ENCODE measurements around the gene SNRK. TPM values are rescaled to one million over a fixed set of nuclear protein-coding genes. Genes with fewer than 3 reads are reported as not detected.

The SNRK gene
- total RNA-seq, 1 donor from 2014 or later: 23.6 TPM

DNA sequence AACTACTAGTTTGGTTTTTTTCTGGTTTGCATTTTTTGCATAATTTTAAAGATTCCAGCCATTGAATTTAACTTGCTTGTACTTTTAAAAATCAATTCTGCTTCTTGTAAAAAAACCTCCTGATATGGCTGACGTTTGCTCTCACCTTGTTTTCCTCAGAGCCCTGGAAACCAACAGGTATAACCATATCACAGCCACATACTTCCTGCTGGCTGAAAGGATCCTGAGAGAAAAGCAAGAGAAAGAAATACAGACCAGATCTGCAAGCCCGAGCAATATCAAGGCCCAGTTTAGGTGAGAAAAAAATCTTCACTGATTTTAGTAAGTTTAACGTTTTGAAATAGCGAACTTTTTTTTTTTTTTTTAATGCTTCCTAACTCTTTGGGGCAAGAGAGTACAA, 56.8 kb downstream of the SNRK start:
- Mint-ChIP-seq H3K27ac (no peak overlapping the region), H3K36me3 (peaks cover 50% of the 10 kb centered on the region), H3K4me3 (no peak overlapping the region), H3K27me3 (no peaks in the 10 kb centered on the region), H3K9me3 (peaks cover 10% of the 10 kb centered on the region), H3K4me1 (ENCODE audit: unreplicated experiment) (peaks cover 6% of the 10 kb centered on the region)
- no peak for DNase-seq (ENCODE audit: extremely low spot score, unreplicated experiment)
- TF ChIP-seq, protein P1, sequence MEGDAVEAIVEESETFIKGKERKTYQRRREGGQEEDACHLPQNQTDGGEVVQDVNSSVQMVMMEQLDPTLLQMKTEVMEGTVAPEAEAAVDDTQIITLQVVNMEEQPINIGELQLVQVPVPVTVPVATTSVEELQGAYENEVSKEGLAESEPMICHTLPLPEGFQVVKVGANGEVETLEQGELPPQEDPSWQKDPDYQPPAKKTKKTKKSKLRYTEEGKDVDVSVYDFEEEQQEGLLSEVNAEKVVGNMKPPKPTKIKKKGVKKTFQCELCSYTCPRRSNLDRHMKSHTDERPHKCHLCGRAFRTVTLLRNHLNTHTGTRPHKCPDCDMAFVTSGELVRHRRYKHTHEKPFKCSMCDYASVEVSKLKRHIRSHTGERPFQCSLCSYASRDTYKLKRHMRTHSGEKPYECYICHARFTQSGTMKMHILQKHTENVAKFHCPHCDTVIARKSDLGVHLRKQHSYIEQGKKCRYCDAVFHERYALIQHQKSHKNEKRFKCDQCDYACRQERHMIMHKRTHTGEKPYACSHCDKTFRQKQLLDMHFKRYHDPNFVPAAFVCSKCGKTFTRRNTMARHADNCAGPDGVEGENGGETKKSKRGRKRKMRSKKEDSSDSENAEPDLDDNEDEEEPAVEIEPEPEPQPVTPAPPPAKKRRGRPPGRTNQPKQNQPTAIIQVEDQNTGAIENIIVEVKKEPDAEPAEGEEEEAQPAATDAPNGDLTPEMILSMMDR (conservative IDR thresholded peaks at IDR 0.05): no peak

DNA sequence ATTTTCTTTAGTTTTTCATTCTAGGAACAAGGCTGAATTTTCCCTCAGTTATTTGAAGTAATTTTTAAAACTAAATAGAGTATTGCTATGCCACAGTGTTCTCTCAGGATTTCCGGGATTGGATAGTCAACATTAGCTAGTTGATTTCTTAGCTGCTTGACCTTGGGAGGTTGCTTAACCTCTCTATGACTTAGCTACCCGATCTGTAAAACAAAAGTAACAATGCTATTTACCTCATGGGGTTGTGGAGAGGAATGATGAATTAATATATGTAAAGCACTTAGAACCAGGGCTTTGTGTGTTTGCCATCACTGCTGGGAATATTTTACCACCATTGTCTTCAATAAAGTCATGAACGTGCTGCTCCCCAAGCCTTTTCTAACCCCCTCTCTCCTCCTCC, 57.5 kb downstream of the SNRK start:
- peaks cover 6% of the 10 kb centered on the region for H3K4me1 Mint-ChIP-seq (ENCODE audit: unreplicated experiment)
- no peaks in the 10 kb centered on the region for H3K27me3 Mint-ChIP-seq
- peaks cover 51% of the 10 kb centered on the region for H3K36me3 Mint-ChIP-seq
- peaks cover 4% of the 10 kb centered on the region for H3K9me3 Mint-ChIP-seq
- TF ChIP-seq, protein P1 (conservative IDR thresholded peaks at IDR 0.05): no peak
- H3K4me3 Mint-ChIP-seq: no peak overlapping the region
- no peak for DNase-seq (ENCODE audit: extremely low spot score, unreplicated experiment)
- no peak overlapping the region for H3K27ac Mint-ChIP-seq

DNA sequence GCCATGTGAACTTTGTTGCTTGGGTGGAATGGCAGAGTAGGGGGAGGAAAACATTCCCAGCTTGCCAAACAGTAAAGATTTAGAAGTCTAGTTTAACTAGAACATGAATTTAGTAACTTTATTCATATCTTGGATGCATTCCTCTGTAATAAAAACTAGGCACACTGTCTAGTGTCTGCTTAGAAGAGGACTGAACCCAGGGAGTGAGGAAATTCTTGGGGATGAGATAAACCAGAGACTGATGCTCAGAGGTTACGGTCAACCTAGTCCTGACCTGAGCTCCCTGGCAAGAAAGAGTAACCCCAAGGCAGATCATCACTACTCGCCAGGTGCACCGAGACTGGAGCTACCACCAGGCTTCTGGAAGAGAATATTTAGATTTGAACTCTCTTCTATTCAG, 58.2 kb downstream of the SNRK start:
- H3K27ac Mint-ChIP-seq: no peak overlapping the region
- peaks cover 4% of the 10 kb centered on the region for H3K9me3 Mint-ChIP-seq
- TF ChIP-seq, protein P1 (conservative IDR thresholded peaks at IDR 0.05): no peak
- no peak for DNase-seq (ENCODE audit: extremely low spot score, unreplicated experiment)
- H3K27me3 Mint-ChIP-seq: no peaks in the 10 kb centered on the region
- H3K36me3 Mint-ChIP-seq: peaks cover 58% of the 10 kb centered on the region
- H3K4me1 Mint-ChIP-seq (ENCODE audit: unreplicated experiment): peaks cover 6% of the 10 kb centered on the region
- no peak overlapping the region for H3K4me3 Mint-ChIP-seq

DNA sequence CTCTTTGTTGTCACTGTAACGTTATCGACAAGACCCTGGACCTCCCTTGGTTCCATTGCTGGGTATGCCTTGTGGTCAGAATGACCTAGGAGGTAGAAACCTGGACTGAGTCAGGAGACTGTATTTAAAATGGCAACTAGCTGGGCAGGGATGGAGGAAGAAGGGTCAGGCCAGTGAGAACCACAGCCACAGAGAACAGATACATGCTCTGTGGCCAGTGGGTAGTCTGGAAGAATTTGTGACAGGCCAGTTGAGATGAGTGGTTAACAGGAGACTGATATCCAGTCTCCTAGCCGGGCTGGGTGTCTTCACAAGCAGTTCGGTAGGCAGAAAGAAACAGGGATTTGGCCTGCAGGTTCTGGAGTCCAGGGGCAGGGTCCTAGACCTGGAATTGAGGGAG, 58.9 kb downstream of the SNRK start:
- Mint-ChIP-seq H3K36me3 (peaks cover 56% of the 10 kb centered on the region), H3K27me3 (no peaks in the 10 kb centered on the region), H3K27ac (no peak overlapping the region), H3K9me3 (peaks cover under 1% of the 10 kb centered on the region), H3K4me1 (ENCODE audit: unreplicated experiment) (peaks cover 6% of the 10 kb centered on the region), H3K4me3 (no peak overlapping the region)
- TF ChIP-seq, protein P1 (conservative IDR thresholded peaks at IDR 0.05): no peak
- no peak for DNase-seq (ENCODE audit: extremely low spot score, unreplicated experiment)

DNA sequence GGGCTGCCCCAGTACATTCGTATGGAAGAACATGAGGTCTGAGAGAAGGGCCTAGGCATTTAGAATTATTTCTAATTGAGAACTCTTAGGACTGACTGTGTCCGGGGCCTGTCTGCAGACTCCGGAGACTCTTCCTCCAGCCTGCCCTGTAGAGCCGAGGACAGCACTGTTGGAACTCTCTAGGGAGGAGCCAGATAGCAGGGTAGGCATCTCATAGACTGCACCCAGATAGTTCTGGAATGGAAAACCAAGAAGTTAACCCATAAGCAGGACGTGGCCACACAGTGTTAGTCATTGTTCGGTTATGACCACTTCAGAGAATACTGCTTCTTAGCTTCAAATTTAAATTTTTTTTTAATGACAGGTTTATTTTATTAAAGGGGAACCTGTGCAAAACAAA, 59.5 kb downstream of the SNRK start:
- DNase-seq (ENCODE audit: extremely low spot score, unreplicated experiment): no peak
- TF ChIP-seq, protein P1 (conservative IDR thresholded peaks at IDR 0.05): no peak
- H3K4me1 Mint-ChIP-seq (ENCODE audit: unreplicated experiment): peaks cover 6% of the 10 kb centered on the region
- H3K4me3 Mint-ChIP-seq: no peak overlapping the region
- no peak overlapping the region for H3K27ac Mint-ChIP-seq
- H3K27me3 Mint-ChIP-seq: no peaks in the 10 kb centered on the region
- no peaks in the 10 kb centered on the region for H3K9me3 Mint-ChIP-seq
- peaks cover 61% of the 10 kb centered on the region for H3K36me3 Mint-ChIP-seq
